NCI-H2081 treated with DMSO at 0.1 percent for 48 hours (cell line): ENCODE measurements around the gene C1QTNF5.
"Not testable (repeated sequence)": the region's sequence is repeated elsewhere in the genome, so short reads cannot be mapped to it uniquely, and the experiment has no call there.

Experiments used
- DNase-seq: peaks from one replicate; lab custom pipeline; 2025; lab: John Stamatoyannopoulos, UW

The C1QTNF5 gene

GRCh38 chr11:119340335-119341221 is at the start of gene C1QTNF5:
TSS of gene C1QTNF5 (minus strand) at chr11:119340883. CDS start at chr11:119340397, 486 bp downstream.
- no peak for DNase-seq

- no peak for DNase-seq
Measured at GRCh38 chr11:119389611-119390254, 49.0 kb upstream of the C1QTNF5 start.

GRCh38 chr11:119388103-119388502 is 47.4 kb upstream of the C1QTNF5 start:
- no peak for DNase-seq

GRCh38 chr11:119384332-119384731 is 43.6 kb upstream of the C1QTNF5 start:
- DNase-seq = no peak

- not testable (repeated sequence) for DNase-seq
Measured at GRCh38 chr11:119382513-119382912, 41.8 kb upstream of the C1QTNF5 start.

- DNase-seq = no peak
Measured at GRCh38 chr11:119382101-119382500, 41.4 kb upstream of the C1QTNF5 start.

- DNase-seq = peak; percentile 88
Measured at GRCh38 chr11:119381181-119381988, 40.7 kb upstream of the C1QTNF5 start, which contains the start of gene USP2. TSS of gene USP2 (minus strand) at chr11:119381690. CDS start at chr11:119373480, 8,210 bp downstream.

GRCh38 chr11:119380827-119381180 is 40.1 kb upstream of the C1QTNF5 start:
- DNase-seq = no peak

- no peak for DNase-seq
Measured at GRCh38 chr11:119380160-119380826, 39.6 kb upstream of the C1QTNF5 start.

- no peak for DNase-seq
Measured at GRCh38 chr11:119378851-119379465, 38.3 kb upstream of the C1QTNF5 start.

GRCh38 chr11:119377961-119378667 is 37.4 kb upstream of the C1QTNF5 start:
- DNase-seq = no peak

- no peak for DNase-seq
Measured at GRCh38 chr11:119377112-119377901, 36.6 kb upstream of the C1QTNF5 start.

GRCh38 chr11:119376197-119376847 is 35.6 kb upstream of the C1QTNF5 start:
- peak; percentile 21 for DNase-seq

- DNase-seq = no peak
Measured at GRCh38 chr11:119375337-119376196, 34.9 kb upstream of the C1QTNF5 start.

- no peak for DNase-seq
Measured at GRCh38 chr11:119374632-119375336, 34.1 kb upstream of the C1QTNF5 start.

GRCh38 chr11:119373921-119374631 is 33.4 kb upstream of the C1QTNF5 start:
- peak; percentile 33 for DNase-seq
